HepG2 (cell line): ENCODE data around the gene TAL2. TPM values are rescaled to one million over a fixed set of nuclear protein-coding genes. Genes with fewer than 3 reads are reported as not detected.

Experiments
- CREB1 ChIP-seq, 2 experiments: fragments of 450-650 bp in 1 of 2; IDR thresholded peaks; 2 replicates each; pipeline ENCODE4 v1.6.1; 2016 to 2017; ENCODE audit warnings: control low read depth in 1 of 2, mild to moderate bottlenecking in 1 of 2, missing compliant biosample characterization in 1 of 2, missing genetic modification characterization in 1 of 2
- ELK4 ChIP-seq: sonication (generic); formaldehyde crosslinking; IDR thresholded peaks from 2 replicates; pipeline ENCODE4 v1.9.0; 2021; ENCODE audit warnings: missing genetic modification reagents, borderline replicate concordance
- GABPA ChIP-seq, 2 experiments: IDR thresholded peaks; 2 replicates each; pipeline ENCODE4 v1.6.1; 2011 to 2016; ENCODE audit warnings: low read depth in 2 of 2, low read length in 1 of 2, missing biosample characterization in 1 of 2, missing genetic modification characterization in 1 of 2
- GTF3A ChIP-seq: sonication (generic); formaldehyde crosslinking; conservative IDR thresholded peaks from 2 replicates; pipeline ENCODE4 v1.4.0; 2020; ENCODE audit warnings: mild to moderate bottlenecking, missing genetic modification reagents
- HNF4G ChIP-seq, 2 experiments: sonication (generic) in 1 of 2; formaldehyde crosslinking in 1 of 2; IDR thresholded peaks; 2 replicates each; pipeline versions ENCODE4 v1.4.0 to v1.6.1; 2011 to 2020; ENCODE audit warnings: borderline replicate concordance in 2 of 2, low read depth in 2 of 2, mild to moderate bottlenecking in 2 of 2, low read length in 1 of 2, missing genetic modification reagents in 1 of 2, moderate library complexity in 1 of 2
- NFYC ChIP-seq: IDR thresholded peaks from 2 replicates; pipeline ENCODE4 v1.6.1; 2016; ENCODE audit warnings: missing genetic modification reagents, missing compliant biosample characterization
- PPARG ChIP-seq: conservative IDR thresholded peaks from 2 replicates; pipeline ENCODE4 v1.6.1; 2016; ENCODE audit warnings: missing biosample characterization, missing genetic modification reagents
- SMAD3 ChIP-seq: sonication (generic); formaldehyde crosslinking; IDR thresholded peaks from 2 replicates; pipeline ENCODE4 v1.4.0; 2020; ENCODE audit warnings: missing genetic modification reagents
- TCF7L2 ChIP-seq: IDR thresholded peaks from 2 replicates; pipeline ENCODE4 v1.6.1; 2011; ENCODE audit warnings: mild to moderate bottlenecking, low read depth, low read length, moderate library complexity
- ZBTB25 ChIP-seq: IDR thresholded peaks from 2 replicates; pipeline ENCODE4 v1.6.1; 2018; ENCODE audit warnings: missing genetic modification reagents
- ZBTB49 ChIP-seq: sonication (generic); formaldehyde crosslinking; IDR thresholded peaks from 2 replicates; pipeline ENCODE4 v1.4.0; 2020; ENCODE audit warnings: missing genetic modification reagents, borderline replicate concordance
- ZFP37 ChIP-seq: sonication (generic); formaldehyde crosslinking; IDR thresholded peaks from 2 replicates; pipeline ENCODE4 v1.4.0; 2020; ENCODE audit warnings: missing genetic modification reagents, borderline replicate concordance
- ZHX2 ChIP-seq, 2 experiments: sonication (generic) in 1 of 2; formaldehyde crosslinking in 1 of 2; IDR thresholded peaks; 2 replicates each; pipeline versions ENCODE4 v1.6.1 to v1.9.0; 2014 to 2022; ENCODE audit warnings: antibody characterized with exemption in 1 of 2, borderline replicate concordance in 1 of 2, inconsistent platforms in 1 of 2, low read depth in 1 of 2, missing genetic modification reagents in 1 of 2
- ZMAT5 ChIP-seq: sonication (generic); formaldehyde crosslinking; IDR thresholded peaks from 2 replicates; pipeline ENCODE4 v1.5.0; 2020; ENCODE audit warnings: mild to moderate bottlenecking, low read depth, missing genetic modification reagents, borderline replicate concordance
- ZNF569 ChIP-seq: sonication (generic); formaldehyde crosslinking; IDR thresholded peaks from 2 replicates; pipeline ENCODE4 v1.5.0; 2020; ENCODE audit warnings: mild to moderate bottlenecking, missing genetic modification reagents, moderate library complexity, borderline replicate concordance
- ZNF619 ChIP-seq: sonication (generic); formaldehyde crosslinking; IDR thresholded peaks from 2 replicates; pipeline ENCODE4 v1.4.0; 2020; ENCODE audit warnings: mild to moderate bottlenecking, missing genetic modification reagents
- polyA plus RNA-seq, 8 experiments: library from polyadenylated mRNA; depleted of rRNA in 3 of 8; stranded (reverse) in 7 of 8; unstranded in 1 of 8; fragments of >200 nt; fragmentation: Illumina TruSeq in 4 of 8; extraction: Trizol in 4 of 8; gene quantifications; 2 replicates each; pipeline versions ENCODE4 v1.2.1 to v1.2.3, GENCODE V29; 2011 to 2016; ENCODE audit warnings: low read depth in 4 of 8, missing spikeins in 1 of 8, mixed read lengths in 1 of 8; ENCODE audit not compliant: insufficient read depth in 1 of 8
- total RNA-seq, 5 experiments: library from RNA; depleted of rRNA; stranded (reverse); fragments of >200 nt; fragmentation: Illumina TruSeq; extraction: Trizol; gene quantifications; 2 replicates each; pipeline ENCODE4 v1.2.3, GENCODE V29; 2016; ENCODE audit warnings: low read depth in 1 of 5

Gene TAL2
- total and polyA plus RNA-seq, 2 of the 13 experiments (the other 11 are each of a cell fraction or from before 2014, with no cell fraction given), result 0.22 TPM; not detected in 1

GRCh38 chr9:105679257-105680022, 17.2 kb downstream of the TAL2 start (continued):
- TF ChIP-seq CREB1 (IDR thresholded peaks at IDR 0.05) (no peak), CREB1 (CRISPR knock-in tag; IDR thresholded peaks at IDR 0.05) (peak; percentile 50; the same call in 1 of the 2 replicates), ELK4 (CRISPR knock-in tag) (no peak), GABPA (IDR thresholded peaks at IDR 0.05; ENCODE audit: low read depth, low read length) (no peak), GABPA (CRISPR knock-in tag; IDR thresholded peaks at IDR 0.05; ENCODE audit: low read depth) (no peak), TCF7L2 (no peak), ZNF619 (CRISPR knock-in tag) (no peak), NFYC (CRISPR knock-in tag) (no peak), ZNF569 (CRISPR knock-in tag) (no peak), PPARG (CRISPR knock-in tag) (no peak; the same call in 1 of the 2 replicates), ZHX2 (IDR thresholded peaks at IDR 0.05; ENCODE audit: low read depth) (no peak), ZHX2 (CRISPR knock-in tag; IDR thresholded peaks at IDR 0.05; ENCODE audit: borderline replicate concordance) (no peak), ZFP37 (no peak), GTF3A (CRISPR knock-in tag) (no peak), SMAD3 (CRISPR knock-in tag) (no peak), ZMAT5 (CRISPR knock-in tag) (no peak), HNF4G (IDR thresholded peaks at IDR 0.05; ENCODE audit: borderline replicate concordance, low read depth, low read length) (peak; percentile 65), HNF4G (CRISPR knock-in tag; IDR thresholded peaks at IDR 0.05; ENCODE audit: borderline replicate concordance, low read depth) (no peak), ZBTB25 (CRISPR knock-in tag) (no peak), ZBTB49 (CRISPR knock-in tag) (no peak)
